HEK293 (cell line): ENCODE measurements around the gene PTPN12.
A peak's percentile ranks its signal among the peaks of the same experiment; 100 is the strongest.

ENCODE experiments used
- CTCF ChIA-PET: fragments of 350-600 bp; formaldehyde crosslinking; extraction: SDS; loops from one replicate; lab custom pipeline; 2021; ENCODE audit warnings: antibody characterized with exemption; lab: Yijun Ruan, JAX
- POLR2A ChIA-PET: fragments of 300-600 bp; formaldehyde crosslinking; extraction: SDS; loops from one replicate; lab custom pipeline; 2020; ENCODE audit warnings: antibody characterized with exemption, inconsistent platforms; lab: Yijun Ruan, JAX
- H3K27ac ChIP-seq: fragments of 200-500 bp; sonication (Bioruptor generic); 2 replicates; pipeline ENCODE4 v1.5.1; 2014; ENCODE audit warnings: low read depth, low read length, control low read depth, inconsistent platforms; ENCODE audit errors: extremely low read depth
- H3K36me3 ChIP-seq, 2 experiments: fragments of 200-500 bp in 1 of 2; sonication (Bioruptor generic) in 1 of 2; 1 replicate in 1 of 2; 2 replicates in 1 of 2; pipeline ENCODE4 v1.5.1; 2014 to 2017; ENCODE audit warnings: inconsistent platforms in 2 of 2, low read length in 2 of 2; ENCODE audit not compliant: control insufficient read depth in 2 of 2, insufficient read depth in 1 of 2
- H3K4me1 ChIP-seq: fragments of 200-500 bp; sonication (Bioruptor generic); 2 replicates; pipeline ENCODE4 v1.5.1; 2014; ENCODE audit warnings: mild to moderate bottlenecking, low read length, inconsistent platforms; ENCODE audit not compliant: control insufficient read depth, insufficient read depth
- H3K4me3 ChIP-seq: 2 replicates; pipeline ENCODE4 v1.5.1; 2011; ENCODE audit warnings: low read depth, mild to moderate bottlenecking, control low read depth, low read length, moderate library complexity
- H3K9me3 ChIP-seq: fragments of 200-500 bp; sonication (Bioruptor generic); 2 replicates; pipeline ENCODE4 v1.5.1; 2014; ENCODE audit warnings: low read depth, low read length, inconsistent platforms; ENCODE audit not compliant: control insufficient read depth, insufficient read depth
- GLI2 ChIP-seq: fragments of 450-650 bp; formaldehyde crosslinking; IDR thresholded peaks from 2 replicates; pipeline ENCODE4; 2017; ENCODE audit warnings: missing biosample characterization, missing genetic modification characterization, low read depth, borderline replicate concordance
- GLIS1 ChIP-seq: fragments of 450-650 bp; formaldehyde crosslinking; IDR thresholded peaks from 2 replicates; pipeline ENCODE4 v1.5.1; 2016; ENCODE audit warnings: missing biosample characterization, missing genetic modification characterization
- MEIS1 ChIP-seq: sonication (generic); formaldehyde crosslinking; IDR thresholded peaks from 2 replicates; pipeline ENCODE4 v1.8.1; 2022; ENCODE audit warnings: missing genetic modification reagents, mild to moderate bottlenecking, borderline replicate concordance
- PRDM1 ChIP-seq: fragments of 450-650 bp; formaldehyde crosslinking; IDR thresholded peaks from 2 replicates; pipeline ENCODE4; 2016; ENCODE audit warnings: missing biosample characterization, missing genetic modification characterization
- SALL2 ChIP-seq: fragments of 450-650 bp; formaldehyde crosslinking; IDR thresholded peaks from 2 replicates; pipeline ENCODE4 v1.5.0; 2017; ENCODE audit warnings: missing biosample characterization, mild to moderate bottlenecking, missing genetic modification characterization, borderline replicate concordance
- SETDB1 ChIP-seq: IDR thresholded peaks from one replicate; pipeline ENCODE4 v1.6.1; 2017; ENCODE audit warnings: mild to moderate bottlenecking, low read length, moderate library complexity, mixed read lengths; ENCODE audit not compliant: insufficient read length
- SP2 ChIP-seq: fragments of 450-650 bp; formaldehyde crosslinking; IDR thresholded peaks from 2 replicates; pipeline ENCODE4 v1.5.1; 2016; ENCODE audit warnings: missing biosample characterization, missing genetic modification characterization
- YY2 ChIP-seq: fragments of 450-650 bp; formaldehyde crosslinking; IDR thresholded peaks from 2 replicates; pipeline ENCODE4 v1.5.1; 2016; ENCODE audit warnings: missing biosample characterization, missing genetic modification characterization
- ZBTB20 ChIP-seq: fragments of 450-650 bp; formaldehyde crosslinking; IDR thresholded peaks from 2 replicates; pipeline ENCODE4 v1.5.1; 2016; ENCODE audit warnings: missing biosample characterization, missing genetic modification characterization
- ZBTB7A ChIP-seq: fragments of 450-650 bp; formaldehyde crosslinking; IDR thresholded peaks from 2 replicates; pipeline ENCODE4 v1.5.1; 2016; ENCODE audit warnings: low read depth, missing biosample characterization, missing genetic modification characterization
- ZFP37 ChIP-seq: fragments of 450-650 bp; formaldehyde crosslinking; IDR thresholded peaks from 2 replicates; pipeline ENCODE4 v1.5.1; 2016; ENCODE audit warnings: missing biosample characterization, missing genetic modification characterization
- ZNF112 ChIP-seq: fragments of 450-650 bp; formaldehyde crosslinking; IDR thresholded peaks from 2 replicates; pipeline ENCODE4 v1.5.0; 2017; ENCODE audit warnings: missing biosample characterization, missing genetic modification characterization
- ZNF133 ChIP-seq: fragments of 450-650 bp; formaldehyde crosslinking; IDR thresholded peaks from 2 replicates; pipeline ENCODE4 v1.5.1; 2016; ENCODE audit warnings: missing biosample characterization, missing genetic modification characterization
- ZNF16 ChIP-seq: fragments of 450-650 bp; formaldehyde crosslinking; IDR thresholded peaks from 2 replicates; pipeline ENCODE4 v1.5.1; 2016; ENCODE audit warnings: low read depth, missing biosample characterization, missing genetic modification characterization
- ZNF202 ChIP-seq: fragments of 450-650 bp; formaldehyde crosslinking; IDR thresholded peaks from 2 replicates; pipeline ENCODE4 v1.5.1; 2016; ENCODE audit warnings: missing biosample characterization, missing genetic modification characterization, borderline replicate concordance
- ZNF366 ChIP-seq: fragments of 450-650 bp; formaldehyde crosslinking; conservative IDR thresholded peaks from 2 replicates; pipeline ENCODE4 v1.5.1; 2016; ENCODE audit warnings: missing biosample characterization, missing genetic modification characterization
- ZNF404 ChIP-seq: fragments of 450-650 bp; formaldehyde crosslinking; IDR thresholded peaks from 2 replicates; pipeline ENCODE4 v1.5.1; 2017; ENCODE audit warnings: missing biosample characterization, missing genetic modification characterization
- ZNF433 ChIP-seq: fragments of 450-650 bp; formaldehyde crosslinking; IDR thresholded peaks from 2 replicates; pipeline ENCODE4 v1.5.1; 2016; ENCODE audit warnings: missing biosample characterization, missing genetic modification characterization, low read depth
- ZNF521 ChIP-seq: fragments of 450-650 bp; formaldehyde crosslinking; IDR thresholded peaks from 2 replicates; pipeline ENCODE4 v1.5.1; 2017; ENCODE audit warnings: missing biosample characterization, mild to moderate bottlenecking, missing genetic modification characterization
- ZNF555 ChIP-seq: fragments of 450-650 bp; formaldehyde crosslinking; conservative IDR thresholded peaks from 2 replicates; pipeline ENCODE4 v1.5.1; 2017; ENCODE audit warnings: missing biosample characterization, mild to moderate bottlenecking, missing genetic modification characterization, inconsistent platforms
- ZNF654 ChIP-seq: fragments of 450-650 bp; formaldehyde crosslinking; IDR thresholded peaks from 2 replicates; pipeline ENCODE4 v1.5.1; 2016; ENCODE audit warnings: low read depth, missing biosample characterization, missing genetic modification characterization
- TF ChIP-seq, protein P1 (sequence below): fragments of 450-650 bp; formaldehyde crosslinking; IDR thresholded peaks from 2 replicates; pipeline ENCODE4 v1.5.1; 2016; ENCODE audit warnings: missing biosample characterization, missing genetic modification characterization
- TF ChIP-seq, protein P2 (sequence below): fragments of 450-650 bp; formaldehyde crosslinking; IDR thresholded peaks from 2 replicates; pipeline ENCODE4 v1.5.1; 2017; ENCODE audit warnings: missing biosample characterization, missing genetic modification characterization
- TF ChIP-seq, protein P3 (sequence below): fragments of 450-650 bp; formaldehyde crosslinking; IDR thresholded peaks from 2 replicates; pipeline ENCODE4 v1.5.1; 2016; ENCODE audit warnings: missing biosample characterization, missing genetic modification characterization, low read depth
- TF ChIP-seq, protein P4 (sequence below): fragments of 450-650 bp; formaldehyde crosslinking; IDR thresholded peaks from 2 replicates; pipeline ENCODE4 v1.5.1; 2016; ENCODE audit warnings: missing biosample characterization, missing genetic modification characterization
- TF ChIP-seq, protein P5 (sequence below): fragments of 450-650 bp; formaldehyde crosslinking; IDR thresholded peaks from 2 replicates; pipeline ENCODE4 v1.5.1; 2016; ENCODE audit warnings: missing biosample characterization, missing genetic modification characterization

The PTPN12 gene

DNA sequence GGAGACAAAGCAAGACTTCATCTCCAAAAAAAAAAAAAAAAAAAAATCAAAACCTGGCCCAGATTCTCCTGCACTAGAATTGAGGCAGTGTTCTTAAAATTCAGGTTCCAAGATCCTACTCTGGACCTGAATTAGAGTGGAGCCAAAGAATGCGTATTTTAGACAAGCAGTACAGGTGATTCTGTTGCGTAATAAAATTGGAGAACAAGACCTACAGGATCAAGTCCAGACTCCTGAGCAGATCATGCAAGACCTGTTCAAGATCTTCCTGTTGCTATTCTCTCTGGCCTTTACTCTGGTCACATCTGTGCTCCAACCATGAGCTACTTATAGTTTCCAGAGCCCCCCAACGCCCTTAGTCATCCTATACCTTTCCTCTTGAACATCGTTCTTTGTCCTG is 107.7 kb downstream of the PTPN12 start:
- H3K4me3 ChIP-seq: no peak overlapping the region
- ChIA-PET CTCF (no interaction called here), POLR2A (no interaction called here)
- no peak for TF ChIP-seq ZFP37
- TF ChIP-seq ZNF521: no peak
- TF ChIP-seq, protein P1, sequence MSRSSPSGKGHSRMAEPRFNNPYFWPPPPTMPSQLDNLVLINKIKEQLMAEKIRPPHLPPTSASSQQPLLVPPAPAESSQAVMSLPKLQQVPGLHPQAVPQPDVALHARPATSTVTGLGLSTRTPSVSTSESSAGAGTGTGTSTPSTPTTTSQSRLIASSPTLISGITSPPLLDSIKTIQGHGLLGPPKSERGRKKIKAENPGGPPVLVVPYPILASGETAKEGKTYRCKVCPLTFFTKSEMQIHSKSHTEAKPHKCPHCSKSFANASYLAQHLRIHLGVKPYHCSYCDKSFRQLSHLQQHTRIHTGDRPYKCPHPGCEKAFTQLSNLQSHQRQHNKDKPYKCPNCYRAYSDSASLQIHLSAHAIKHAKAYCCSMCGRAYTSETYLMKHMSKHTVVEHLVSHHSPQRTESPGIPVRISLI (tag by site-specific recombination): no peak
- no peak for TF ChIP-seq ZNF654
- TF ChIP-seq GLIS1 (tag by site-specific recombination): no peak
- no peak for TF ChIP-seq ZNF202 (tag by site-specific recombination)
- no peak for TF ChIP-seq SETDB1
- TF ChIP-seq MEIS1 (CRISPR knock-in tag): no peak
- TF ChIP-seq ZNF555 (tag by site-specific recombination): no peak
- TF ChIP-seq ZBTB20 (tag by site-specific recombination): no peak
- no peak for TF ChIP-seq YY2
- TF ChIP-seq, protein P2, sequence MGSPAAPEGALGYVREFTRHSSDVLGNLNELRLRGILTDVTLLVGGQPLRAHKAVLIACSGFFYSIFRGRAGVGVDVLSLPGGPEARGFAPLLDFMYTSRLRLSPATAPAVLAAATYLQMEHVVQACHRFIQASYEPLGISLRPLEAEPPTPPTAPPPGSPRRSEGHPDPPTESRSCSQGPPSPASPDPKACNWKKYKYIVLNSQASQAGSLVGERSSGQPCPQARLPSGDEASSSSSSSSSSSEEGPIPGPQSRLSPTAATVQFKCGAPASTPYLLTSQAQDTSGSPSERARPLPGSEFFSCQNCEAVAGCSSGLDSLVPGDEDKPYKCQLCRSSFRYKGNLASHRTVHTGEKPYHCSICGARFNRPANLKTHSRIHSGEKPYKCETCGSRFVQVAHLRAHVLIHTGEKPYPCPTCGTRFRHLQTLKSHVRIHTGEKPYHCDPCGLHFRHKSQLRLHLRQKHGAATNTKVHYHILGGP (tag by site-specific recombination): no peak
- peaks cover 17 to 19% of the 10 kb centered on the region in 2 experiments; a peak in 2 of 3 replicates for H3K36me3 ChIP-seq
- H3K27ac ChIP-seq: no peak overlapping the region
- H3K4me1 ChIP-seq: no peaks in the 10 kb centered on the region
- H3K9me3 ChIP-seq: no peaks in the 10 kb centered on the region

DNA sequence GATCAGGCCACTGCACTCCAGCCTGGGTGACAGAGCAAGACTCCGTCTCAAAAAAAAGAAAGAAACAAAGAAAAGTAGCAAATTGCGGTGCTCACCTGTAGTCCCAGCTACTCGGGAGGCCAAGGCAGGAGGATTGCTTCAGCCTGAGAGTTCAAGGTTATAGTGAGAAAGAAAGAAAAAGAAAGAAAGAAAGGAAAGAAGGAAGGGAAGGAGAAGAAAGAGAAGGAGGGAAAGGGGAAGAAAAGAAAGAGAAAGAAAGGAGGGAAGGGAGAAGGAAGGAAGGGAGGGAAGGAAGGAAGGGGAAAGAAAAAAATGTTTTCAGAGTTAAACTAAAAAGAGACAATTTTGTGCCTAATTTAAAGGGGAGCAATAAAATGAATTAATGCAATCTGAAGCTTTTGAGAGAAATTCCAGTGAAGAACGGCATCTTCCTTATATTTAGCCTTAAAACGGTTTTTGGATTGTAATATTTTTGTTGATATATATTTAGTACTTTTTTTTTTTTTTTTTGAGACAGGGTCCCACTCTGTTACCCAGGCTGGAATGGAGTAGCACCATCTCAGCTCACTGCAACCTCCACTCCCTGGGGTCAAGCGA is 111.7 kb downstream of the PTPN12 start:
- ChIA-PET CTCF (interaction anchor here (0.6 kb wide), 2 partner anchors 35 to 346 kb away, joined by 3 to 6 read pairs; no protein-coding TSS in a partner anchor), POLR2A (no interaction called here)

DNA sequence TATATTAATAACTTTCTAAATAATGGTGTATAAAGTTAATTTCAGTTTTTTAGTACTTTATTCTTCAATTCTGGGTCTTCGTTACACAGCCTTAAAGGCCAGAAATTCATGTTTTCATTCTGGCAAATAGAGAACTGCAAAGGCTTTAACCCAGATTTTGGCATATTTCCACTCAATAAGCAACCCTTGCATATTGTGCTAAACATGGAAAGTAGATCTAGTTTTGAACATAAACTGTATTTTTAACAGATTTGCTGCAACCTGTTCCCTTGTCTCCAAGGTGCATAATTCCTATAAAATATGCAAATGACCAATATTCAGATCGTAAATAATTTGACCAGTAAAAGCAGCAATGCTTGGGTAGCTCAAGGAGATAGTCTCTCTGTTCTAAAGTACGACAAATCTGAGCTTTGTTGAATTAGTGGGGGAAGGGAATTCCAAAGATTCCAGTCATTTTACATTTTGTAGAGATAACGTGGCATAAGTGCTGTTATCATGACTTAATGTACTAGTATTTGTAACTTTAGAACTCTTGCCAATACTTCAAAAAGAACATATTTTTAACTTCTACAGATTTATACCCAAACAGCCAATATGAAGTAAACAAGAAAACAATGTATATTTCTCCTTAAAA is 112.7 kb downstream of the PTPN12 start:
- no peak overlapping the region for H3K27ac ChIP-seq
- no peak overlapping the region for H3K4me3 ChIP-seq
- ChIA-PET CTCF (interaction anchor here (0.6 to 1.5 kb wide), 4 partner anchors 18 to 286 kb away, joined by 3 to 6 read pairs (median 4); no protein-coding TSS in a partner anchor), POLR2A (interaction anchor here (0.6 to 1.1 kb wide), 2 partner anchors 46 to 305 kb away, joined by 3 read pairs; partner anchors contain the start of gene RSBN1L)
- no peaks in the 10 kb centered on the region for H3K4me1 ChIP-seq
- H3K36me3 ChIP-seq: peaks cover 10 to 13% of the 10 kb centered on the region in 2 experiments; a peak in 2 of 3 replicates
- no peaks in the 10 kb centered on the region for H3K9me3 ChIP-seq
- TF ChIP-seq GLI2 (tag by site-specific recombination) (no peak), ZNF555 (tag by site-specific recombination) (no peak), ZNF112 (tag by site-specific recombination) (no peak), ZNF16 (tag by site-specific recombination) (no peak), ZBTB7A (tag by site-specific recombination) (no peak), ZNF133 (tag by site-specific recombination) (no peak)
- TF ChIP-seq, protein P3, sequence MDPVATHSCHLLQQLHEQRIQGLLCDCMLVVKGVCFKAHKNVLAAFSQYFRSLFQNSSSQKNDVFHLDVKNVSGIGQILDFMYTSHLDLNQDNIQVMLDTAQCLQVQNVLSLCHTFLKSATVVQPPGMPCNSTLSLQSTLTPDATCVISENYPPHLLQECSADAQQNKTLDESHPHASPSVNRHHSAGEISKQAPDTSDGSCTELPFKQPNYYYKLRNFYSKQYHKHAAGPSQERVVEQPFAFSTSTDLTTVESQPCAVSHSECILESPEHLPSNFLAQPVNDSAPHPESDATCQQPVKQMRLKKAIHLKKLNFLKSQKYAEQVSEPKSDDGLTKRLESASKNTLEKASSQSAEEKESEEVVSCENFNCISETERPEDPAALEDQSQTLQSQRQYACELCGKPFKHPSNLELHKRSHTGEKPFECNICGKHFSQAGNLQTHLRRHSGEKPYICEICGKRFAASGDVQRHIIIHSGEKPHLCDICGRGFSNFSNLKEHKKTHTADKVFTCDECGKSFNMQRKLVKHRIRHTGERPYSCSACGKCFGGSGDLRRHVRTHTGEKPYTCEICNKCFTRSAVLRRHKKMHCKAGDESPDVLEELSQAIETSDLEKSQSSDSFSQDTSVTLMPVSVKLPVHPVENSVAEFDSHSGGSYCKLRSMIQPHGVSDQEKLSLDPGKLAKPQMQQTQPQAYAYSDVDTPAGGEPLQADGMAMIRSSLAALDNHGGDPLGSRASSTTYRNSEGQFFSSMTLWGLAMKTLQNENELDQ (tag by site-specific recombination): no peak
- TF ChIP-seq, protein P4, sequence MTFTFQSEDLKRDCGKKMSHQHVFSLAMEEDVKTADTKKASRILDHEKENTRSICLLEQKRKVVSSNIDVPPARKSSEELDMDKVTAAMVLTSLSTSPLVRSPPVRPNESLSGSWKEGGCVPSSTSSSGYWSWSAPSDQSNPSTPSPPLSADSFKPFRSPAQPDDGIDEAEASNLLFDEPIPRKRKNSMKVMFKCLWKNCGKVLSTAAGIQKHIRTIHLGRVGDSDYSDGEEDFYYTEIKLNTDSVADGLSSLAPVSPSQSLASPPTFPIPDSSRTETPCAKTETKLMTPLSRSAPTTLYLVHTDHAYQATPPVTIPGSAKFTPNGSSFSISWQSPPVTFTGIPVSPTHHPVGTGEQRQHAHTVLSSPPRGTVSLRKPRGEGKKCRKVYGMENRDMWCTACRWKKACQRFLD (tag by site-specific recombination): no peak

More for the DNA sequence above, 111.7 kb downstream of the PTPN12 start:
- TF ChIP-seq SALL2 (tag by site-specific recombination) (no peak), ZNF404 (tag by site-specific recombination) (no peak), ZNF366 (tag by site-specific recombination) (peak; percentile 79), ZNF433 (tag by site-specific recombination) (no peak), SP2 (tag by site-specific recombination) (no peak), PRDM1 (0 out of 2 replicates have a peak, but pooled peaks have one; percentile 19)
- TF ChIP-seq, protein P5, sequence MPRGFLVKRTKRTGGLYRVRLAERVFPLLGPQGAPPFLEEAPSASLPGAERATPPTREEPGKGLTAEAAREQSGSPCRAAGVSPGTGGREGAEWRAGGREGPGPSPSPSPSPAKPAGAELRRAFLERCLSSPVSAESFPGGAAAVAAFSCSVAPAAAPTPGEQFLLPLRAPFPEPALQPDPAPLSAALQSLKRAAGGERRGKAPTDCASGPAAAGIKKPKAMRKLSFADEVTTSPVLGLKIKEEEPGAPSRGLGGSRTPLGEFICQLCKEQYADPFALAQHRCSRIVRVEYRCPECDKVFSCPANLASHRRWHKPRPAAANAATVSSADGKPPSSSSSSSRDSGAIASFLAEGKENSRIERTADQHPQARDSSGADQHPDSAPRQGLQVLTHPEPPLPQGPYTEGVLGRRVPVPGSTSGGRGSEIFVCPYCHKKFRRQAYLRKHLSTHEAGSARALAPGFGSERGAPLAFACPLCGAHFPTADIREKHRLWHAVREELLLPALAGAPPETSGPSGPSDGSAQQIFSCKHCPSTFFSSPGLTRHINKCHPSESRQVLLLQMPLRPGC (tag by site-specific recombination): no peak
- Histone ChIP-seq H3K4me3 (no peak overlapping the region), H3K27ac (no peak overlapping the region), H3K4me1 (no peaks in the 10 kb centered on the region), H3K9me3 (no peaks in the 10 kb centered on the region), H3K36me3 (peaks cover 15% of the 10 kb centered on the region in 2 experiments; a peak in 2 of 3 replicates)
